Peyer's patch (tissue), 4 donors: ENCODE results near the gene STAT5B. TPM values are rescaled to one million over a fixed set of nuclear protein-coding genes. Genes with fewer than 3 reads are reported as not detected.
"Not testable (repeated sequence)": the region's sequence is repeated elsewhere in the genome, so short reads cannot be mapped to it uniquely, and the experiment has no call there.

Source experiments
- DNase-seq, 3 donors: peaks; one replicate each; pipeline ENCODE4 v3.0.0-alpha.2; 2017 to 2019
- H3K27ac ChIP-seq, 4 donors: fragments of 200-600 bp; sonication (generic); one replicate each; pipeline ENCODE4 v1.5.1; 2016 to 2019
- H3K27me3 ChIP-seq, 2 donors: fragments of 200-600 bp; sonication (generic); one replicate each; pipeline ENCODE4 v1.5.1; 2019
- H3K36me3 ChIP-seq, 3 donors: fragments of 200-600 bp; sonication (generic); one replicate each; pipeline ENCODE4 v1.5.1; 2016 to 2019
- H3K4me1 ChIP-seq, 4 donors: fragments of 200-600 bp; sonication (generic); one replicate each; pipeline ENCODE4 v1.5.1; 2016 to 2019
- H3K4me3 ChIP-seq, 4 donors: fragments of 200-600 bp; sonication (generic); 1 replicate in 3 of 4; 2 replicates in 1 of 4; pipeline ENCODE4 v1.5.1; 2016 to 2019; ENCODE audit warnings: mild to moderate bottlenecking in 1 of 4
- H3K9me3 ChIP-seq, 4 donors: fragments of 200-600 bp; sonication (generic); one replicate each; pipeline ENCODE4 v1.5.1; 2016 to 2019; ENCODE audit warnings: mild to moderate bottlenecking in 1 of 4
- CTCF ChIP-seq, 6 experiments: fragments of 450-650 bp in 4 of 6; fragments of 200-600 bp in 2 of 6; sonication (generic) in 1 of 6; IDR thresholded peaks; one replicate each; pipeline ENCODE4 v1.5.1; 2017 to 2019; ENCODE audit warnings: antibody characterized with exemption in 6 of 6, mild to moderate bottlenecking in 3 of 6, moderate library complexity in 1 of 6
- POLR2A ChIP-seq, 2 donors: fragments of 450-650 bp; IDR thresholded peaks; one replicate each; pipeline ENCODE4 v1.5.1; 2017; ENCODE audit warnings: antibody characterized with exemption in 2 of 2, mild to moderate bottlenecking in 2 of 2, moderate library complexity in 2 of 2
- total RNA-seq, 4 donors: library from RNA; depleted of rRNA; stranded (reverse); fragments of >200 nt; gene quantifications; one replicate each; pipeline ENCODE4 v1.1.0, GENCODE V29; 2016

The STAT5B gene
- total RNA-seq, 4 donors from 2014 or later = 36.3 to 128 (median 68.1) TPM

- no peaks in the 10 kb centered on the region for H3K9me3 ChIP-seq
- no peak for DNase-seq
- no peaks in the 10 kb centered on the region for H3K27me3 ChIP-seq
- H3K36me3 ChIP-seq = no peaks in the 10 kb centered on the region
- H3K4me3 ChIP-seq = no peak overlapping the region
- no peak for TF ChIP-seq POLR2A (IDR thresholded peaks at IDR 0.05)
- peak in 3 of 6 experiments; percentile 10 to 43 (median 21) for TF ChIP-seq CTCF (IDR thresholded peaks at IDR 0.05)
- peaks cover 0 to 4% (median 0%) of the 10 kb centered on the region in 4 donors for H3K4me1 ChIP-seq
- H3K27ac ChIP-seq = no peak overlapping the region
Observed at GRCh38 chr17:42251115-42251514, 25.1 kb downstream of the STAT5B start.

- Histone ChIP-seq H3K4me3 (no peak overlapping the region), H3K27me3 (no peaks in the 10 kb centered on the region), H3K9me3 (no peaks in the 10 kb centered on the region), H3K4me1 (peaks cover 0 to 4% (median 0%) of the 10 kb centered on the region in 4 donors), H3K36me3 (no peaks in the 10 kb centered on the region), H3K27ac (peak overlapping the region; percentile 63 to 91 (median 85))
- no peak for DNase-seq
- TF ChIP-seq POLR2A (IDR thresholded peaks at IDR 0.05) = no peak
- no peak for TF ChIP-seq CTCF (IDR thresholded peaks at IDR 0.05)
Observed at GRCh38 chr17:42249681-42250446, 26.3 kb downstream of the STAT5B start.

GRCh38 chr17:42248351-42249179 lies 27.6 kb downstream of the STAT5B start:
- H3K36me3 ChIP-seq = no peaks in the 10 kb centered on the region
- TF ChIP-seq POLR2A (IDR thresholded peaks at IDR 0.05) (peak in 1 of 2 donors; percentile 19), CTCF (IDR thresholded peaks at IDR 0.05) (no peak)
- peak overlapping the region; percentile 83 to 91 (median 88) for H3K27ac ChIP-seq
- H3K4me3 ChIP-seq = peak overlapping the region; percentile 14 to 30 (median 28)
- H3K9me3 ChIP-seq = no peaks in the 10 kb centered on the region
- H3K4me1 ChIP-seq = peaks cover 0 to 4% (median 0%) of the 10 kb centered on the region in 4 donors
- peak in 2 of 3 donors; percentile 85 to 91 for DNase-seq
- H3K27me3 ChIP-seq = no peaks in the 10 kb centered on the region

- H3K9me3 ChIP-seq = no peaks in the 10 kb centered on the region
- no peak for DNase-seq
- H3K27ac ChIP-seq = peak overlapping the region; percentile 51 to 91 (median 85)
- H3K27me3 ChIP-seq = no peaks in the 10 kb centered on the region
- H3K4me3 ChIP-seq = no peak overlapping the region
- peaks cover 0 to 4% (median 0%) of the 10 kb centered on the region in 4 donors for H3K4me1 ChIP-seq
- H3K36me3 ChIP-seq = no peaks in the 10 kb centered on the region
- TF ChIP-seq POLR2A (IDR thresholded peaks at IDR 0.05) = no peak
- no peak for TF ChIP-seq CTCF (IDR thresholded peaks at IDR 0.05)
Observed at GRCh38 chr17:42247734-42248133, 28.5 kb downstream of the STAT5B start.

GRCh38 chr17:42246515-42246914 lies 29.7 kb downstream of the STAT5B start:
- TF ChIP-seq CTCF (IDR thresholded peaks at IDR 0.05) (no peak), POLR2A (IDR thresholded peaks at IDR 0.05) (no peak)
- Histone ChIP-seq H3K27ac (peak overlapping the region in 3 of 4 donors; percentile 39 to 91 (median 51)), H3K36me3 (no peaks in the 10 kb centered on the region)

GRCh38 chr17:42245183-42245582 lies 31.0 kb downstream of the STAT5B start:
- H3K4me3 ChIP-seq, H3K9me3 ChIP-seq, H3K4me1 ChIP-seq, DNase-seq, H3K36me3 ChIP-seq, H3K27me3 ChIP-seq, H3K27ac ChIP-seq: not testable (repeated sequence)

More at GRCh38 chr17:42246515-42246914, 29.7 kb downstream of the STAT5B start:
- no peak overlapping the region for H3K4me3 ChIP-seq
- H3K4me1 ChIP-seq = peaks cover 0 to 4% (median 0%) of the 10 kb centered on the region in 4 donors
- no peak for DNase-seq
- H3K9me3 ChIP-seq = no peaks in the 10 kb centered on the region
- no peaks in the 10 kb centered on the region for H3K27me3 ChIP-seq

- DNase-seq, H3K4me1 ChIP-seq, H3K27ac ChIP-seq, H3K4me3 ChIP-seq, H3K36me3 ChIP-seq, H3K27me3 ChIP-seq, H3K9me3 ChIP-seq: not testable (repeated sequence)
Observed at GRCh38 chr17:42244116-42244515, 32.1 kb downstream of the STAT5B start.
